ENCODE measurements around the gene SLC25A48.
A peak's percentile ranks its signal among the peaks of the same experiment; 100 is the strongest.

Gene SLC25A48

GRCh38 chr5:135881819-135882218 is 47.4 kb downstream of the SLC25A48 start:
- DNase-seq (ENCODE audit: low spot score), result no peak

GRCh38 chr5:135883026-135883425 is 48.6 kb downstream of the SLC25A48 start:
- no peak for DNase-seq (ENCODE audit: low spot score)

- DNase-seq (ENCODE audit: low spot score), result no peak
Observed at GRCh38 chr5:135883441-135883840, 49.0 kb downstream of the SLC25A48 start.

GRCh38 chr5:135885031-135885430 is 50.6 kb downstream of the SLC25A48 start:
- no peak for DNase-seq (ENCODE audit: low spot score)

- DNase-seq (ENCODE audit: low spot score), result no peak
Observed at GRCh38 chr5:135886136-135886535, 51.7 kb downstream of the SLC25A48 start.

GRCh38 chr5:135887447-135887864 is 53.0 kb downstream of the SLC25A48 start:
- peak; percentile 74 for DNase-seq (ENCODE audit: low spot score)

GRCh38 chr5:135887881-135888614 is 53.6 kb downstream of the SLC25A48 start:
- DNase-seq (ENCODE audit: low spot score), result no peak

- DNase-seq (ENCODE audit: low spot score), result no peak
Observed at GRCh38 chr5:135890296-135890695, 55.8 kb downstream of the SLC25A48 start.

- no peak for DNase-seq (ENCODE audit: low spot score)
Observed at GRCh38 chr5:135890867-135891266, 56.4 kb downstream of the SLC25A48 start.

- DNase-seq (ENCODE audit: low spot score), result no peak
Observed at GRCh38 chr5:135891268-135891667, 56.8 kb downstream of the SLC25A48 start.

GRCh38 chr5:135891791-135892190 is 57.3 kb downstream of the SLC25A48 start:
- DNase-seq (ENCODE audit: low spot score), result no peak

- no peak for DNase-seq (ENCODE audit: low spot score)
Observed at GRCh38 chr5:135894276-135894675, 59.8 kb downstream of the SLC25A48 start.

- DNase-seq (ENCODE audit: low spot score), result peak; percentile 39
Observed at GRCh38 chr5:135894789-135895188, 60.3 kb downstream of the SLC25A48 start.

GRCh38 chr5:135895474-135896006 is 61.1 kb downstream of the SLC25A48 start, which contains the start of gene IL9:
Gene IL9, minus strand, starts transcription at chr5:135895841. Its CDS starts 25 bp downstream, at chr5:135895816.
- DNase-seq (ENCODE audit: low spot score), result no peak

- no peak for DNase-seq (ENCODE audit: low spot score)
Observed at GRCh38 chr5:135898651-135899050, 64.2 kb downstream of the SLC25A48 start.

GRCh38 chr5:135900276-135900675 is 65.8 kb downstream of the SLC25A48 start:
- DNase-seq (ENCODE audit: low spot score), result no peak

- no peak for DNase-seq (ENCODE audit: low spot score)
Observed at GRCh38 chr5:135901633-135902032, 67.2 kb downstream of the SLC25A48 start.

GRCh38 chr5:135905144-135905543 is 70.7 kb downstream of the SLC25A48 start:
- no peak for DNase-seq (ENCODE audit: low spot score)

GRCh38 chr5:135913713-135914626 is 79.5 kb downstream of the SLC25A48 start:
- no peak for DNase-seq (ENCODE audit: low spot score)

- no peak for DNase-seq (ENCODE audit: low spot score)
Observed at GRCh38 chr5:135915466-135916001, 81.1 kb downstream of the SLC25A48 start.

- DNase-seq (ENCODE audit: low spot score), result no peak
Observed at GRCh38 chr5:135916638-135917263, 82.3 kb downstream of the SLC25A48 start.

GRCh38 chr5:135920199-135920598 is 85.7 kb downstream of the SLC25A48 start:
- DNase-seq (ENCODE audit: low spot score), result no peak

All from HuH-7 (cell line).